GM18511 (cell line): ENCODE data around the gene OR10V1.

ENCODE experiments used
- ATAC-seq: cut with Tn5 transposase; IDR thresholded peaks from one replicate; pipeline ENCODE4 v1.9.1; 2021; ENCODE audit warnings: mild to moderate bottlenecking, moderate library complexity; ENCODE audit not compliant: unreplicated experiment

OR10V1 gene

DNA sequence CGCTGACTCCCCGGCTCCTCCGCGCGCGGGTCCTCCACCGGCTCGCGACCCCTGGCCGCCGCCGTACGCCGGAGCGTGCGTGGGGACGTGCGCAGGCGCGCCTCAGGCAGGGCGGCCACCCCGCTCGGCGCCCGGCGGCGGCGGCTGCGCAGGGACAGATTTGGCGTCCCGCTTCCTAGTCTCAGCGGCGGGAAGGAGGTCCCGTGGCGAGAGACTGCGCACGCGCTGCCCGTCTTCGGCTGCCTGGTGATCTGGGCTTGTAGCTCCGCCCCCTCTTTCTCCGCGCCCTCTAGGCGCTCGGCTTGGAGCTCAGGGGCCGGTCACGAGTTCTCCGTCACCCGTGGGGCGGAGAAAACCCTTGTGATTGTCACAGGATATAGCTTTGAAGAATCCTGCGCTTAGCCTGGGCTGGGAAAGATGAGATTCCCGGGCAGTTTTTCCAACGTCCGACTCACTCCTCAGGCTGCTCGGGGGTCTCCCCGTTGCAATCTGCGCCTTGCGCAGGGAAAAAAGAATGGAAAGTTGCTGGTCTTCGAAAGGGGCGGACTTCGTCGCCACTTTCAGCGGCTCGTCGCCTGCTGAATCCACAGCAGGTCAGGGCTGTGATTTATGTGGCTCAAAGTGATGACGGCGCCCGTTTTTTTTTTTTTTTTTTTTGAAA lies 44.6 kb downstream of the OR10V1 start, which contains the start of gene PATL1:
PATL1 (minus strand) TSS at position 88 of the 661 bp plus-strand sequence. CDS start 142 bp downstream, outside the sequence.
- ATAC-seq: peak; percentile 94

DNA sequence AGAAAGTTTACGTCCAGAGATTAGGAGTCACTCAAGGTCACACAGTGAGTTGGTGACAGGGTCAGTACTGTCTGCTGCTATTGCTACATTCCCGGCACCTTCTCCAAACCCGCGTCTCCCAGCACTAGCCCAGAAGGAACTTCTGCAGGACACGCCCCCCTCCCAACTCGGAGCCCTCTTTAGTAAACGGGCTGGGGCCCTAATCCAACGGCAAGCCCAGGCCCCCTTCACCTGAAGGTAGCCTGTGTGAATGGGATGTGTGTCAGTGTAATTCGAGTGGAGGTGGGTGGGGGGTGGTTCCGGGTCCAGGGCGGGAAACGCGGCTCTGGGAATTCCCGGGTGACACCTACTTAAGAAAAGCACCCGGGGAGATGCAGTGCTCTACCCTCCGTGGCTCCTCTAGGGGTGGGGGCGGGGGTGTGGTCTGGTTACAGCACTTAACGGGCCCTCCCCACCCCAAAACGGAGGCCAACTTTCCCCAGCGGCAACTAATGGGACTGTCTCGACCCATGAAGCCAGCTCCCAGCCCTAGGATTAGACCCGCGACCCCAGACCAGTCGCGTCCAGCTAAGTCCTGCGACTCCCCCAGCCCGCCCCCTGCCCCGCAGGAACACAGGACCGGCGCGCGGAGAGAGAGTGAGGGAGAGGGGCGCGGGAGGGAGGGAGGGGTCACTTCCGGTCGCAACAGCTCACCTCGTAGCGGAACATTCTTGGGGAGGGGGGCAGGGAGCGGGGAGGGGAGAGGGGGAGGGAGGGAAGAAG lies 45.3 kb downstream of the OR10V1 start:
- peak; percentile 40 for ATAC-seq

DNA sequence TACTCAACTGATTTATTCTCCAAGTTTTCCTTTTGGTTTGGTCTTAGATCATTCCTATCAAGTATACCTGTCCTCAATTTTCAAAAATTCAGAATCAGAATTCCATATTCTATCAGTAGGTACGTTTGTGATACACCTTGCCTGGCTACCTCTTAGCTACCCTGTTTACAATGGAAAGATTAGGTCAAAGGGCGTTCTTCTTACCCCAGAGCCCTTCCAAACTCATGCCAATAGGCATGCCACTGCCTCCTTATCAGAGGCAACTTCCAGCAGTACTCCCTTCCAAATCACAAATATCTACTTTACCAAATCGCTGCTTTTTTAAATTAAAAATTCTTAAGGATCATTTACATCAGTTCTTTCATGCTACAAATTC lies 45.8 kb downstream of the OR10V1 start:
- ATAC-seq: no peak

GRCh38 chr11:59666969-59667368 lies 46.7 kb downstream of the OR10V1 start:
- ATAC-seq: no peak
